ENCODE measurements around the gene TSPAN18. TPM values are rescaled to one million over a fixed set of nuclear protein-coding genes. Genes with fewer than 3 reads are reported as not detected.

TSPAN18 gene
- total RNA-seq, 4 donors from 2014 or later = 31.1 to 74.6 (median 34.7) TPM

- Histone ChIP-seq H3K9me3 (no peaks in the 10 kb centered on the region), H3K4me1 (peaks cover 4 to 57% (median 29%) of the 10 kb centered on the region in 3 donors), H3K36me3 (peaks cover 0 to 6% of the 10 kb centered on the region in 2 donors), H3K27ac (peak overlapping the region; percentile 62 to 93 (median 84)), H3K27me3 (no peaks in the 10 kb centered on the region), H3K4me3 (no peak overlapping the region)
- 25% methylated on average over 1 of the region's 1 CpG; no CpG with 5 or more reads in 1 of the 2 donors for WGBS, 2 donors (ENCODE audit: low coverage in 1 of 2)
- ATAC-seq = no peak
- TF ChIP-seq, protein P1, sequence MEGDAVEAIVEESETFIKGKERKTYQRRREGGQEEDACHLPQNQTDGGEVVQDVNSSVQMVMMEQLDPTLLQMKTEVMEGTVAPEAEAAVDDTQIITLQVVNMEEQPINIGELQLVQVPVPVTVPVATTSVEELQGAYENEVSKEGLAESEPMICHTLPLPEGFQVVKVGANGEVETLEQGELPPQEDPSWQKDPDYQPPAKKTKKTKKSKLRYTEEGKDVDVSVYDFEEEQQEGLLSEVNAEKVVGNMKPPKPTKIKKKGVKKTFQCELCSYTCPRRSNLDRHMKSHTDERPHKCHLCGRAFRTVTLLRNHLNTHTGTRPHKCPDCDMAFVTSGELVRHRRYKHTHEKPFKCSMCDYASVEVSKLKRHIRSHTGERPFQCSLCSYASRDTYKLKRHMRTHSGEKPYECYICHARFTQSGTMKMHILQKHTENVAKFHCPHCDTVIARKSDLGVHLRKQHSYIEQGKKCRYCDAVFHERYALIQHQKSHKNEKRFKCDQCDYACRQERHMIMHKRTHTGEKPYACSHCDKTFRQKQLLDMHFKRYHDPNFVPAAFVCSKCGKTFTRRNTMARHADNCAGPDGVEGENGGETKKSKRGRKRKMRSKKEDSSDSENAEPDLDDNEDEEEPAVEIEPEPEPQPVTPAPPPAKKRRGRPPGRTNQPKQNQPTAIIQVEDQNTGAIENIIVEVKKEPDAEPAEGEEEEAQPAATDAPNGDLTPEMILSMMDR (IDR thresholded peaks at IDR 0.05) = no peak
- no peak for TF ChIP-seq EP300 (IDR thresholded peaks at IDR 0.05)
- TF ChIP-seq POLR2A (IDR thresholded peaks at IDR 0.05) = no peak
- TF ChIP-seq POLR2AphosphoS5 (IDR thresholded peaks at IDR 0.05) = no peak
Observed at GRCh38 chr11:44767421-44767820, 40.7 kb downstream of the TSPAN18 start.

- no peaks in the 10 kb centered on the region for H3K27me3 ChIP-seq
- no peaks in the 10 kb centered on the region for H3K36me3 ChIP-seq
- WGBS, 2 donors (ENCODE audit: low coverage in 1 of 2) = 50 to 71% methylated on average over 1 of the region's 1 CpG
- H3K4me3 ChIP-seq = no peak overlapping the region
- peak overlapping the region in 3 of 4 donors; percentile 10 to 58 (median 52) for H3K27ac ChIP-seq
- H3K9me3 ChIP-seq = no peaks in the 10 kb centered on the region
- no peak for ATAC-seq
- peaks cover 18 to 68% (median 42%) of the 10 kb centered on the region in 3 donors for H3K4me1 ChIP-seq
- TF ChIP-seq POLR2A (IDR thresholded peaks at IDR 0.05) (no peak), EP300 (IDR thresholded peaks at IDR 0.05) (no peak), POLR2AphosphoS5 (IDR thresholded peaks at IDR 0.05) (no peak)
- TF ChIP-seq, protein P1 (IDR thresholded peaks at IDR 0.05) = no peak
Observed at GRCh38 chr11:44770401-44770800, 43.6 kb downstream of the TSPAN18 start.

DNA sequence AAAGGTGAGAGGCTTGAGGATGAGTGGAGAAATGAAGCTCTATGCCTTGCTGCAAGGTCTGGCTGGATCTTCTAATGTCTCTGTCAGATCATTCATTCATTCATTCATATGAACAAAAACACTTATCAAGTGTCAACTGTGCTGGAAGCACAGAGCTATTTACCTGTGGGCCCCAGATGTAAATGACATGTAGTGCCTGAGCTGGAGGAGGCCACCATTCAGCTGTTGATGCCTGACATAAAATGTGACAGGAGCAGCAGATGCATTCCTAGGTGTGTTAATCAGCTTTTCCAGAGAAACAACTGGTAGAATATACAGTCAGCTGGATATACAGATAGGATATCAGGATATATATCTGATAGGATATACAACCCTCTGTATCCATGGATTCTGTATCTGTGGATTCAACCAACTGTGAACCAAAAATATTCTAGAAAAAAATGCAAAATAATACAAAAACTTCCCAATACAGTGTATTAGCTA is 44.5 kb downstream of the TSPAN18 start:
- TF ChIP-seq, protein P1 (IDR thresholded peaks at IDR 0.05) = no peak
- TF ChIP-seq POLR2A (IDR thresholded peaks at IDR 0.05) = no peak
- no peak for TF ChIP-seq EP300 (IDR thresholded peaks at IDR 0.05)
- TF ChIP-seq POLR2AphosphoS5 (IDR thresholded peaks at IDR 0.05) = no peak
- H3K4me1 ChIP-seq = peaks cover 18 to 68% (median 41%) of the 10 kb centered on the region in 3 donors

GRCh38 chr11:44771841-44772240 is 45.1 kb downstream of the TSPAN18 start:
- Histone ChIP-seq H3K36me3 (no peaks in the 10 kb centered on the region), H3K4me1 (peaks cover 14 to 68% (median 36%) of the 10 kb centered on the region in 3 donors), H3K27ac (peak overlapping the region in 1 of 4 donors; percentile 37), H3K27me3 (no peaks in the 10 kb centered on the region), H3K4me3 (no peak overlapping the region), H3K9me3 (no peaks in the 10 kb centered on the region)
- no peak for ATAC-seq
- no peak for TF ChIP-seq EP300 (IDR thresholded peaks at IDR 0.05)
- 23 to 33% methylated on average over 3 of the region's 3 CpGs for WGBS, 2 donors (ENCODE audit: low coverage in 1 of 2)

More for the DNA sequence above, 44.5 kb downstream of the TSPAN18 start:
- Histone ChIP-seq H3K4me3 (no peak overlapping the region), H3K27ac (peak overlapping the region in 2 of 4 donors; percentile 10 to 52), H3K9me3 (no peaks in the 10 kb centered on the region), H3K36me3 (no peaks in the 10 kb centered on the region), H3K27me3 (no peaks in the 10 kb centered on the region)
- ATAC-seq = no peak

DNA sequence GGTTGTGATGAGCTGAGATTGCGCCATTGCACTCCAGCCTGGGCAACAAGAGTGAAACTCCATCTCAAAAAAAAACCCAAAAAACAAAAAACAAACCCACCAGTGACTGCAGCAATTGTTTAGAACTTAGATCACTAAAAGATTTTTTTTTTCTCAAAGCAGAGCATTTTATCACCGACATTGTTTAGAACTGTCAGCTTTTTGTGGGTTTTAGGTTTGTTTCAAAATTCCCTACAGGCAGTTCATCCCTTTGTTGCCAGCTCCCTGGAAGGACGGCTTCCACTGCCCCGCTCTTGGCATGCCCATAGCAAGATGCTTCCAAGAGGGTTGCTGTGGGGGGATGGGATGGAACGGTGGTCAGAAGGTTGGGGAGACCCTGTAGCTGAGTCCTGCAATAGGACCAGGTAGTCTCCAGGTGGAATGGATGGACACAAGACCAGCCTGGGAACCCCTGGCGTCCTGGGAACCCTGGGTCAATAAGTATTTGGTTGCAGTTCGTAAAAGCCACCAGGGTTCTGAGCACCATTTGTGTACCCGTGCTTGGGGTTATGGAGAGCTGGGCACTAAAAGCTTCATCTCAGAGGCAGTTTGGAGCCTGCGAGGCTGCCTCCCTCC is 46.7 kb downstream of the TSPAN18 start:
- no peaks in the 10 kb centered on the region for H3K27me3 ChIP-seq
- H3K9me3 ChIP-seq = no peaks in the 10 kb centered on the region
- no peaks in the 10 kb centered on the region for H3K36me3 ChIP-seq
- H3K27ac ChIP-seq = peak overlapping the region; percentile 81 to 86 (median 82)
- WGBS, 2 donors (ENCODE audit: low coverage in 1 of 2) = 49 to 53% methylated on average over 2 to 7 of the region's 9 CpGs
- no peak overlapping the region for H3K4me3 ChIP-seq
- ATAC-seq = no peak
- peaks cover 14 to 77% (median 30%) of the 10 kb centered on the region in 3 donors for H3K4me1 ChIP-seq
- TF ChIP-seq POLR2A (IDR thresholded peaks at IDR 0.05) = no peak
- TF ChIP-seq, protein P1 (IDR thresholded peaks at IDR 0.05) = no peak
- no peak for TF ChIP-seq POLR2AphosphoS5 (IDR thresholded peaks at IDR 0.05)
- TF ChIP-seq EP300 (IDR thresholded peaks at IDR 0.05) = no peak

All from gastroesophageal sphincter (tissue), 4 donors.